CD8-positive, alpha-beta memory T cell (primary cell): ENCODE data around the gene YAP1. TPM values are rescaled to one million over a fixed set of nuclear protein-coding genes. Genes with fewer than 3 reads are reported as not detected.

Experiments used
- CTCF ChIA-PET: fragments of 350-600 bp; sonication (Branson Sonifier 250); formaldehyde crosslinking; loops from one replicate; lab custom pipeline; 2021; ENCODE audit warnings: antibody characterized with exemption; lab: Charles Lee
- POLR2A ChIA-PET: fragments of 350-600 bp; sonication (Branson Sonifier 250); formaldehyde crosslinking; loops from one replicate; lab custom pipeline; 2021; ENCODE audit warnings: antibody characterized with exemption; lab: Charles Lee
- DNase-seq, 5 donors: peaks; one replicate each; pipeline versions ENCODE4 v3.0.0 to v3.0.0-alpha.2; 2020 to 2022; ENCODE audit warnings: mixed read lengths in 1 of 5
- H3K27ac ChIP-seq: one replicate; pipeline ENCODE4 v1.7.0; 2013; ENCODE audit warnings: low read depth, mild to moderate bottlenecking, low read length, moderate library complexity
- H3K27me3 ChIP-seq: 2 replicates; pipeline ENCODE4 v1.7.0; 2013; ENCODE audit warnings: low read length, mild to moderate bottlenecking; ENCODE audit not compliant: insufficient read depth, poor library complexity, severe bottlenecking
- H3K36me3 ChIP-seq: 2 replicates; pipeline ENCODE4 v1.7.0; 2013; ENCODE audit warnings: mild to moderate bottlenecking, low read length, moderate library complexity; ENCODE audit not compliant: insufficient read depth
- H3K4me1 ChIP-seq: 2 replicates; pipeline ENCODE4 v1.7.0; 2013; ENCODE audit warnings: mild to moderate bottlenecking, low read length, moderate library complexity; ENCODE audit not compliant: insufficient read depth
- H3K4me3 ChIP-seq: 2 replicates; pipeline ENCODE4 v1.7.0; 2013; ENCODE audit warnings: mild to moderate bottlenecking, low read length
- H3K9me3 ChIP-seq: 2 replicates; pipeline ENCODE4 v1.7.0; 2013; ENCODE audit warnings: mild to moderate bottlenecking, low read length
- H3K27ac Mint-ChIP-seq, 8 donors: one replicate each; pipeline ENCODE4 v1.8.0; 2020 to 2021; ENCODE audit warnings: mixed read lengths in 8 of 8, mild to moderate bottlenecking in 6 of 8, inconsistent platforms in 3 of 8, moderate library complexity in 3 of 8
- H3K27me3 Mint-ChIP-seq, 2 donors: one replicate each; pipeline ENCODE4 v1.8.0; 2020 to 2021; ENCODE audit warnings: mixed read lengths in 2 of 2, mild to moderate bottlenecking in 1 of 2, moderate library complexity in 1 of 2
- H3K36me3 Mint-ChIP-seq, 3 donors: one replicate each; pipeline ENCODE4 v1.8.0; 2020 to 2021; ENCODE audit warnings: mixed read lengths in 3 of 3, inconsistent platforms in 1 of 3, mild to moderate bottlenecking in 1 of 3
- H3K4me1 Mint-ChIP-seq, 3 donors: one replicate each; pipeline ENCODE4 v1.8.0; 2020 to 2021; ENCODE audit warnings: mixed read lengths in 3 of 3, inconsistent platforms in 1 of 3, mild to moderate bottlenecking in 1 of 3
- H3K4me3 Mint-ChIP-seq, 7 donors: one replicate each; pipeline ENCODE4 v1.8.0; 2020 to 2021; ENCODE audit warnings: mixed read lengths in 7 of 7, mild to moderate bottlenecking in 6 of 7, moderate library complexity in 4 of 7, inconsistent platforms in 2 of 7
- H3K9me3 Mint-ChIP-seq, 5 donors: one replicate each; pipeline ENCODE4 v1.8.0; 2020 to 2022; ENCODE audit warnings: mixed read lengths in 5 of 5, mild to moderate bottlenecking in 3 of 5, moderate library complexity in 2 of 5, inconsistent platforms in 1 of 5
- polyA plus RNA-seq: library from polyadenylated mRNA; unstranded; fragments of 300-500 nt; fragmentation: Illumina TruSeq; gene quantifications from one replicate; pipeline ENCODE4 v1.2.3, GENCODE V29; 2021
- total RNA-seq, 2 experiments: library from RNA; stranded (reverse); gene quantifications; one replicate each; pipeline ENCODE4 v1.2.3, GENCODE V29; 2021

Gene YAP1
- total and polyA plus RNA-seq, 3 experiments from 2014 or later, result 0.12 to 0.42 (median 0.20) TPM

DNA sequence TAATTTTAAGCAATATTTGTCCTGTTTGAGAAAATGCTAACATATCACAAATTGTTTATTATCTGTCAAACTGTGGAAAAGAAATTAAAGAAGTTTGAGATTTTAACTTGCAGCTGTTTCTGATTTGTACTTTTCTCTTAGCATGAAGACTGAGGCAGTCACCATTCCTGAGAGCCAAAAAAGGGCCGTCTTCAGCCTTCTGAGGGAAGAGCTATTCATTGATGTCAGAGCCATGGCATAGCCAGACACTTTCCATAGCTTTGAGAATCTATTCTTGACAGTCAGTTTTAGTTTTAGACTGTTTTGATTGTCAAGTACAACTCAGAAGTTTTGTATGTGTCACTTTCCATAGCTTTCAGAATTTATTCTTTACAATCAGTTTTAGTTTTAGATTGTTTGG lies 32.1 kb downstream of the YAP1 start:
- no peaks in the 10 kb centered on the region for H3K9me3 ChIP-seq
- H3K4me1 Mint-ChIP-seq, result no peaks in the 10 kb centered on the region
- peaks cover 14 to 47% of the 10 kb centered on the region in 2 donors for H3K27me3 Mint-ChIP-seq
- no peaks in the 10 kb centered on the region for H3K27me3 ChIP-seq
- H3K4me3 ChIP-seq, result no peak overlapping the region
- POLR2A ChIA-PET, result no interaction called here
- no peaks in the 10 kb centered on the region for H3K36me3 ChIP-seq
- no peak overlapping the region for H3K27ac ChIP-seq
- no peak overlapping the region for H3K27ac Mint-ChIP-seq
- H3K4me3 Mint-ChIP-seq, result no peak overlapping the region
- H3K4me1 ChIP-seq, result no peaks in the 10 kb centered on the region
- CTCF ChIA-PET, result no interaction called here
- H3K9me3 Mint-ChIP-seq, result peaks cover 0 to 2% (median 0%) of the 10 kb centered on the region in 5 donors
- no peak for DNase-seq
- H3K36me3 Mint-ChIP-seq, result peaks cover 0 to 1% (median 0%) of the 10 kb centered on the region in 3 donors

DNA sequence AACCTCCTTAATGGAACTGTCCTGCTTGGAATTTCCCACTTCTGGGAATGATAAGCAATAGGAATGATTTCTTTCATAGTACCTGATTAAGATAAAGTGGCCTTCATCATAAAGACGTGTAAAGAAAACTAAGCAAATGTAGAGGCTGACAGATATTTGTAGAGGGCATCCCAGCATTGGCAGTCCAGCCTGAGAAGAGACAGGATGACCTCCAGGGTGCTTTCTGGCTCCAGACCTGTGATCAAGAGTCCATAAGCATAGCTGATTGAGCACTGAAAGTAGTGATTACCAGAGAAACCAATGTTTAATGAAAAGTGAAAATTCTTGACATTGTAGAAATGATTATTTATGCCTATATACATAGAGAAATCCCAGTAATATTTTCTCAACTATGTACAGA lies 33.6 kb downstream of the YAP1 start:
- no peaks in the 10 kb centered on the region for H3K27me3 ChIP-seq
- no peak overlapping the region for H3K4me3 ChIP-seq
- Mint-ChIP-seq H3K4me3 (no peak overlapping the region), H3K27me3 (peaks cover 12 to 47% of the 10 kb centered on the region in 2 donors), H3K36me3 (peaks cover 0 to 1% (median 0%) of the 10 kb centered on the region in 3 donors), H3K27ac (no peak overlapping the region), H3K9me3 (no peaks in the 10 kb centered on the region), H3K4me1 (no peaks in the 10 kb centered on the region)
- H3K27ac ChIP-seq, result no peak overlapping the region
- no peaks in the 10 kb centered on the region for H3K9me3 ChIP-seq
- ChIA-PET POLR2A (no interaction called here), CTCF (interaction anchor here (1.2 kb wide), 1 partner anchor 8 kb away, joined by 3 read pairs; no protein-coding TSS in a partner anchor)
- no peak for DNase-seq
- no peaks in the 10 kb centered on the region for H3K36me3 ChIP-seq
- no peaks in the 10 kb centered on the region for H3K4me1 ChIP-seq

DNA sequence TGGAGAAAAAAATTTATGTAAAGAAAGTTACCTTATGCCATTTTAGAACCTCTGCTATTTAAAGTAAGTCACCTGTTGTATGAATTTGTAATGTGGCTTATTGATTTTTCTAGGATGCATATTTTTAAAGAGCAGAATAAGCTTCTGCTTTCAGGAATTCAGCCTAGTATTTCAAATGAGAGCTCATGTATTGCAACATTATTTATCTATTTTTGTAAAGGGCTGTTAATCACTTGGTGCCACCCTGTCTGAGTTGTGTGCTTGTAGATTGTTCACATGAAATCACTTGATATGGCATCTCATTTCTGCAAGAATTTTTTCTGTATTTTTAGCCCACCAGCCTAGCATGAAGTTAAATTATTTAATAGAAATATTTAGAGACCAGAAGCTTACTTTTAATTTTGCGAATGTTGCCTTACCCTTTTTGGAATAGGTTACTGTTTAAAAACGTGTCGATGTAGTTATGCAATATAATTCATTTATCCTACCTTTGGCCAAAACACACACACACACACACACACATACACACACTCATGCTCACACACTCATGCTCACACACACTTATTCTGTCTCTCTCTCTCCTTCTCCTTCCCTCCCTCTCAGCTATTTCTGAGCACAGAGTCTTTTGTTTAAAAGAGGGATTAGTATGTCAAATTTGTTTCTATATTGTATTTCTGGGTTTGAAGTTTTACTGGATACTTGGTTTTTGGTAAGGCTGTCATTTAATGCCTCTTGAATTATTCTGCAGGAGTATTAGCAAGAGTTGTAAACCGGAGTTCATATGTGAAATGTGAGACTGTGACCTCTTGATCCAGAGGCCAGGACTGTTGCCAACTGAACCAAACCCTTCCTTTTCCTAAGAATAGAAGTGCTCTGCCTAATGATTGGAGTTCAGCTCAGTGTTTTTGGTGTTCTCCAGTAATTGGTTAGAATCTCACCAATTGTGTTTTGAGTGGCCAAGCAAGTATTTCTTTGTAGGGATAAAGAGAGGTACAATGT lies 34.4 kb downstream of the YAP1 start:
- Mint-ChIP-seq H3K27ac (no peak overlapping the region), H3K4me3 (no peak overlapping the region), H3K4me1 (no peaks in the 10 kb centered on the region), H3K36me3 (peaks cover 0 to 1% (median 0%) of the 10 kb centered on the region in 3 donors), H3K9me3 (no peaks in the 10 kb centered on the region), H3K27me3 (peaks cover 12 to 53% of the 10 kb centered on the region in 2 donors)
- no peak for DNase-seq
- Histone ChIP-seq H3K27ac (no peak overlapping the region), H3K27me3 (no peaks in the 10 kb centered on the region), H3K4me3 (no peak overlapping the region), H3K36me3 (no peaks in the 10 kb centered on the region), H3K9me3 (no peaks in the 10 kb centered on the region), H3K4me1 (no peaks in the 10 kb centered on the region)
- CTCF ChIA-PET, result interaction anchor here (1.2 kb wide), 1 partner anchor 9 kb away, joined by 3 read pairs; no protein-coding TSS in a partner anchor
- POLR2A ChIA-PET, result no interaction called here

DNA sequence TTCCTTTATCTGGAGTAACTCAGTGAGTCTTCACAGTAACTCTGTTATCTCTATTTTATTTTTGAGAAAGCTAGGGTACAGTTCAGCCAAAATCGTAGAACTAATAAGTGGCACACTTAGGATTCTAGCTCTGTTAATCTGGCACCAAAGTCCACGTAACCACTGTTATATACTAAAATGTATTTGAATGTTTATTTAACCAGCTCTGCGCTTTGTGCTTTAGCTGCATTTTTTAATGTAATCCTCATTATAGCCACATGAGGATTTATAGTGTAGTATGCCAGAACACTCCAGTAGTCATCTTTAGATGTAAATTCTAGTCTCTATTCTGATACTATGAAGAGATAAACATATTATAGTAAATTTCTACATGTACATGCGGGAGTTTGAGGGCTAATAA lies 36.8 kb downstream of the YAP1 start:
- DNase-seq, result no peak
- Histone ChIP-seq H3K36me3 (no peaks in the 10 kb centered on the region), H3K27me3 (no peaks in the 10 kb centered on the region), H3K9me3 (no peaks in the 10 kb centered on the region), H3K4me3 (no peak overlapping the region), H3K4me1 (no peaks in the 10 kb centered on the region), H3K27ac (no peak overlapping the region)
- Mint-ChIP-seq H3K4me3 (no peak overlapping the region), H3K27ac (no peak overlapping the region), H3K36me3 (no peaks in the 10 kb centered on the region), H3K9me3 (peaks cover 0 to 2% (median 0%) of the 10 kb centered on the region in 5 donors), H3K4me1 (no peaks in the 10 kb centered on the region), H3K27me3 (peaks cover 10 to 48% of the 10 kb centered on the region in 2 donors)
- ChIA-PET POLR2A (no interaction called here), CTCF (interaction anchor here (1.2 kb wide), 1 partner anchor 14 kb away, joined by 3 read pairs; no protein-coding TSS in a partner anchor)

DNA sequence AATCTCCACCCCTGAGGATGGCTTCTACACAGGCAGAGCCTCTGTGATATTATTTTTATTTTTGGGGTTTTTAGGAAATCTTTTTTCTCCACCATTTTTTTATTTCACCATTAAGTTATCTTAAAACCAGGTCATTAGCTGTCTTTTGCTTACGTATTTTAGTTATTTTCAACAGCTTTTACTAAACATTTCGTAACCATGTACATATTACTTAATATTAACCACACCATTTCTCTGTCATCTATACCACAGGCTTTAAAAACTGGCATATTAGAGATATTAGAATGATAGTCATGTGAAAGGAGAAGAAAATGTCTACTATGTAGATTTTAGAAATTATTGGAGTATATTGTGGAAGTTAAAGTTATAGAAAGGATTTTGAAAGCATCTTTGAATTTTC lies 37.4 kb downstream of the YAP1 start:
- H3K9me3 ChIP-seq, result no peaks in the 10 kb centered on the region
- Mint-ChIP-seq H3K4me1 (no peaks in the 10 kb centered on the region), H3K9me3 (peaks cover 0 to 2% (median 0%) of the 10 kb centered on the region in 5 donors), H3K36me3 (no peaks in the 10 kb centered on the region), H3K27me3 (peaks cover 13 to 49% of the 10 kb centered on the region in 2 donors), H3K4me3 (no peak overlapping the region), H3K27ac (no peak overlapping the region)
- POLR2A ChIA-PET, result no interaction called here
- H3K4me3 ChIP-seq, result no peak overlapping the region
- no peak for DNase-seq
- H3K27ac ChIP-seq, result no peak overlapping the region
- H3K4me1 ChIP-seq, result no peaks in the 10 kb centered on the region
- no peaks in the 10 kb centered on the region for H3K36me3 ChIP-seq
- H3K27me3 ChIP-seq, result no peaks in the 10 kb centered on the region
- CTCF ChIA-PET, result interaction anchor here (1.2 kb wide), 1 partner anchor 13 kb away, joined by 3 read pairs; no protein-coding TSS in a partner anchor

DNA sequence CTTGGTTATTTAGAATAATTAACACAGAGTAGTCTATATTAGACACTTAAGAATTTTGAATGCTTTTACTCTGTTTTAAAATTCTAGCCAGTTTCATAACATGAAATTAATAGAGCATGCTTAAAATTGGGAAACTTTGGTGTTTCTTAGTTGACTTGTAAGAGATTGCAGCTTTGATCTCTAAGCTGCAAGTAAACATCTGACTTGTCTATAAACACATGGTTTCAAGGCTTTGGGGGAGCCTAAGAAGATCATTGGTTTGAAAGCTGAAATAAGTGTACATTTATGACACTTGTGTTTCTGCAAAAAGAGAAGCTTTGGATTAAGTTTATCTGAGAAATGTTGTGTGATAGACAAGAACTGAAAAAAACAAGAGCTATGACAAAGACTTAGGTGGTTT lies 37.8 kb downstream of the YAP1 start:
- ChIA-PET POLR2A (no interaction called here), CTCF (interaction anchor here (1.2 kb wide), 1 partner anchor 13 kb away, joined by 3 read pairs; no protein-coding TSS in a partner anchor)
- Histone ChIP-seq H3K27me3 (no peaks in the 10 kb centered on the region), H3K4me3 (no peak overlapping the region), H3K4me1 (no peaks in the 10 kb centered on the region), H3K9me3 (no peaks in the 10 kb centered on the region), H3K36me3 (no peaks in the 10 kb centered on the region), H3K27ac (no peak overlapping the region)
- Mint-ChIP-seq H3K4me1 (no peaks in the 10 kb centered on the region), H3K36me3 (no peaks in the 10 kb centered on the region), H3K9me3 (peaks cover 0 to 2% (median 0%) of the 10 kb centered on the region in 5 donors), H3K4me3 (no peak overlapping the region), H3K27me3 (peaks cover 17 to 53% of the 10 kb centered on the region in 2 donors), H3K27ac (no peak overlapping the region)
- DNase-seq, result no peak

DNA sequence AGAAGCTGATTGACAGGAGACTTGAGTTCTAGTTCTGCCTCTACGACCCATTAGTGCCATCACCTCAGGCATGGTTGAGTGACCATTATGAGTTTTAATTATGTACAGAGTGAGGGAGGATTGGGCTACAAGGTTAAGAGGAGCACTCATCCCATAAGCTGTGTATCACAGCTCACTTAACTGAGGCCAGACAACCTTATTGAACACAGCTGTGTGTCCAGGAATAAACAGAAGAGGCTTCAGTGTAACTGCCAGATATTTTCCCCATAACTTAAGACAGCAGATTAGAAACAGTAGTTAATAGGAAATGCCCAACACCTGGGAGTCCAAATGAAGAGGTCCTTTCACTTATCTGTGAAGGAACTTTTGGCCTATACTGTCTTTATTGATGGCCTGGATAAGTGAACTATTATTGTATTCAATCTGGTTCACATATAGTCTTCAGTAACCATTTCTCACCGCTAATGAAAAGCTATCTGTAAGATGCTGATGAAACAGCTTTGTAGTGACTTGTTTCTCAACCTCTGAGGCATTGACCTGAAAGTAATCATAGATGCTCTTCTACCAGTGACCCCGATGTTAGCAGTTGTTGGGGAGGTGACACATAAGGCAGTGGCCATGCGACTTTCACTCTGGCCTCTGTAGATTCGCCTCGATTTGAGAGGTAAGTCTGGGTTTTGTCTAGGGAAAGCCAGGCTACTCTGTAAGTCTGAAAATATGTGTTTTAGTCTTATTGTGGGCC lies 41.7 kb downstream of the YAP1 start:
- POLR2A ChIA-PET, result no interaction called here
- Mint-ChIP-seq H3K36me3 (no peaks in the 10 kb centered on the region), H3K27me3 (peaks cover 8 to 39% of the 10 kb centered on the region in 2 donors), H3K9me3 (peaks cover 0 to 2% (median 0%) of the 10 kb centered on the region in 5 donors), H3K27ac (no peak overlapping the region), H3K4me3 (no peak overlapping the region), H3K4me1 (no peaks in the 10 kb centered on the region)
- CTCF ChIA-PET, result no interaction called here
- DNase-seq, result no peak
- Histone ChIP-seq H3K4me1 (no peaks in the 10 kb centered on the region), H3K9me3 (no peaks in the 10 kb centered on the region), H3K27ac (no peak overlapping the region), H3K4me3 (no peak overlapping the region), H3K36me3 (no peaks in the 10 kb centered on the region), H3K27me3 (no peaks in the 10 kb centered on the region)
